NCI-H748 treated with DMSO at 0.1 percent for 48 hours (cell line): Measurements from ENCODE around the gene CDC37.

Experiments used
- DNase-seq: peaks from one replicate; lab custom pipeline; 2025; lab: John Stamatoyannopoulos, UW

CDC37 gene

GRCh38 chr19:10353793-10354391 is 49.5 kb downstream of the CDC37 start:
- DNase-seq = no peak

- no peak for DNase-seq
Measured at GRCh38 chr19:10352764-10353671, 50.3 kb downstream of the CDC37 start.

GRCh38 chr19:10346509-10346908 is 56.8 kb downstream of the CDC37 start:
- DNase-seq = no peak

GRCh38 chr19:10344780-10345179 is 58.6 kb downstream of the CDC37 start:
- DNase-seq = no peak

- no peak for DNase-seq
Measured at GRCh38 chr19:10343495-10343894, 59.8 kb downstream of the CDC37 start.
